Right atrium auricular region (tissue), 2 donors: Measurements from ENCODE around the gene EPS8L1. TPM values are rescaled to one million over a fixed set of nuclear protein-coding genes. Genes with fewer than 3 reads are reported as not detected.
A peak's percentile ranks its signal among the peaks of the same experiment; 100 is the strongest.

Source experiments
- DNase-seq: peaks from one replicate; pipeline ENCODE4 v3.0.0-alpha.2; 2019; ENCODE audit warnings: low spot score
- H3K27ac ChIP-seq, 2 donors: fragments of 200-600 bp; sonication (generic); 1 replicate in 1 of 2; 2 replicates in 1 of 2; pipeline ENCODE4 v1.5.1; 2016 to 2019
- H3K27me3 ChIP-seq, 2 donors: fragments of 200-600 bp; sonication (generic); one replicate each; pipeline versions ENCODE4 v1.5.1 to v1.6.0; 2017 to 2019
- H3K36me3 ChIP-seq: fragments of 200-600 bp; sonication (generic); one replicate; pipeline ENCODE4 v1.5.1; 2016
- H3K4me1 ChIP-seq, 2 donors: fragments of 200-600 bp; sonication (generic); one replicate each; pipeline versions ENCODE4 v1.5.1 to v1.6.0; 2017 to 2019
- H3K4me3 ChIP-seq, 2 donors: fragments of 200-600 bp; sonication (generic); 1 replicate in 1 of 2; 2 replicates in 1 of 2; pipeline ENCODE4 v1.5.1; 2017 to 2019; ENCODE audit warnings: mild to moderate bottlenecking in 1 of 2, moderate library complexity in 1 of 2
- H3K9me3 ChIP-seq, 2 donors: fragments of 200-600 bp; sonication (generic); one replicate each; pipeline ENCODE4 v1.5.1; 2019
- CTCF ChIP-seq, 2 donors: fragments of 200-600 bp; sonication (generic); IDR thresholded peaks; one replicate each; pipeline ENCODE4 v1.5.1; 2019; ENCODE audit warnings: antibody characterized with exemption in 2 of 2
- microRNA-seq, 2 donors: library from miRNA; unstranded; fragments of <30 nt; microRNA quantifications; one replicate each; pipeline ENCODE4, GENCODE V29; 2016 to 2017; ENCODE audit warnings: borderline number of aligned reads in 2 of 2, borderline replicate concordance in 1 of 2
- total RNA-seq, 2 donors: library from RNA; depleted of rRNA; stranded (reverse); fragments of >200 nt; gene quantifications; one replicate each; pipeline ENCODE4 v1.1.0, GENCODE V29; 2016

Gene EPS8L1
- total RNA-seq, 2 donors from 2014 or later = 6.7 to 13.8 TPM

- Histone ChIP-seq H3K27me3 (no peaks in the 10 kb centered on the region), H3K4me1 (no peaks in the 10 kb centered on the region), H3K9me3 (no peaks in the 10 kb centered on the region), H3K36me3 (peaks cover 4% of the 10 kb centered on the region), H3K27ac (no peak overlapping the region), H3K4me3 (no peak overlapping the region)
- DNase-seq = no peak
- peak in 1 of 2 donors; percentile 18 for TF ChIP-seq CTCF (IDR thresholded peaks at IDR 0.05)
These were observed 56.9 kb downstream of the EPS8L1 start for GRCh38 chr19:55132453-55133129.

- Histone ChIP-seq H3K4me1 (no peaks in the 10 kb centered on the region), H3K9me3 (no peaks in the 10 kb centered on the region), H3K4me3 (no peak overlapping the region), H3K36me3 (peaks cover 4% of the 10 kb centered on the region), H3K27me3 (no peaks in the 10 kb centered on the region), H3K27ac (no peak overlapping the region)
- no peak for TF ChIP-seq CTCF (IDR thresholded peaks at IDR 0.05)
- DNase-seq = no peak
These were observed 58.2 kb downstream of the EPS8L1 start for GRCh38 chr19:55133639-55134444.

- no peak overlapping the region for H3K27ac ChIP-seq
- DNase-seq = no peak
- no peaks in the 10 kb centered on the region for H3K9me3 ChIP-seq
- no peak for TF ChIP-seq CTCF (IDR thresholded peaks at IDR 0.05)
- H3K27me3 ChIP-seq = no peaks in the 10 kb centered on the region
- H3K36me3 ChIP-seq = peaks cover 4% of the 10 kb centered on the region
- H3K4me1 ChIP-seq = no peaks in the 10 kb centered on the region
- no peak overlapping the region for H3K4me3 ChIP-seq
These were observed 59.1 kb downstream of the EPS8L1 start for GRCh38 chr19:55134736-55135135.

- DNase-seq = no peak
- Histone ChIP-seq H3K4me1 (no peaks in the 10 kb centered on the region), H3K27ac (no peak overlapping the region), H3K9me3 (no peaks in the 10 kb centered on the region), H3K4me3 (no peak overlapping the region), H3K27me3 (no peaks in the 10 kb centered on the region), H3K36me3 (peaks cover 4% of the 10 kb centered on the region)
- no peak for TF ChIP-seq CTCF (IDR thresholded peaks at IDR 0.05)
These were observed 60.9 kb downstream of the EPS8L1 start for GRCh38 chr19:55136399-55137102.

Small RNA genes within 50 kb of the gene (microRNA-seq; reads per million reads assigned to microRNA genes)
- 0 reads per million in 2 donors for gene MIR7975

Other genes starting within 250 kb of the EPS8L1 start
- gene KIR2DS4, start 243.2 kb upstream of the EPS8L1 start, total RNA-seq = not detected
- gene KIR3DL2, start 225.4 kb upstream of the EPS8L1 start, total RNA-seq = not detected
- gene FCAR, start 201.6 kb upstream of the EPS8L1 start, total RNA-seq = 1 to 10 TPM in 1 of 2 donors, under 1 TPM in 1; 0.59 to 1.5 TPM
- gene NCR1, start 169.7 kb upstream of the EPS8L1 start, total RNA-seq = not detected
- not detected for gene NLRP7, start 128.3 kb upstream of the EPS8L1 start, total RNA-seq
- under 1 TPM; 0.20 to 0.26 TPM for gene NLRP2, start 109.5 kb upstream of the EPS8L1 start, total RNA-seq
- gene GP6, start 37.6 kb upstream of the EPS8L1 start, total RNA-seq = under 1 TPM in 1 of 2 donors, not detected in 1; 0.16 TPM
- 10 to 100 TPM; 26.5 to 28.1 TPM for gene RDH13, start 12.7 kb upstream of the EPS8L1 start, total RNA-seq
- 100 to 1,000 TPM in 1 of 2 donors, 10 to 100 TPM in 1; 98.9 to 205 TPM for gene PPP1R12C, start 41.8 kb downstream of the EPS8L1 start, total RNA-seq
- gene TNNT1, start 73.3 kb downstream of the EPS8L1 start, total RNA-seq = 10 to 100 TPM in 1 of 2 donors, 1 to 10 TPM in 1; 6.8 to 46.5 TPM
- gene TNNI3, start 81.9 kb downstream of the EPS8L1 start, total RNA-seq = 1,000 to 10,000 TPM; 3,822 to 4,003 TPM
- gene DNAAF3, start 90.7 kb downstream of the EPS8L1 start, total RNA-seq = 1 to 10 TPM in 1 of 2 donors, under 1 TPM in 1; 0.89 to 2.7 TPM
- gene SYT5, start 104.4 kb downstream of the EPS8L1 start, total RNA-seq = under 1 TPM in 1 of 2 donors, not detected in 1; 0.08 TPM
- gene PTPRH, start 133.6 kb downstream of the EPS8L1 start, total RNA-seq = 1 to 10 TPM; 1.3 to 7.8 TPM
- 1 to 10 TPM in 1 of 2 donors, not detected in 1; 1.3 TPM for gene TMEM86B, start 152.9 kb downstream of the EPS8L1 start, total RNA-seq
- 10 to 100 TPM; 28.7 to 35.5 TPM for gene PPP6R1, start 183.1 kb downstream of the EPS8L1 start, total RNA-seq
- gene HSPBP1, start 204.2 kb downstream of the EPS8L1 start, total RNA-seq = 10 to 100 TPM; 29.6 to 35.8 TPM
- gene BRSK1, start 208.1 kb downstream of the EPS8L1 start, total RNA-seq = 10 to 100 TPM in 1 of 2 donors, 1 to 10 TPM in 1; 5.6 to 15.6 TPM
- gene TMEM150B, start 249.5 kb downstream of the EPS8L1 start, total RNA-seq = 1 to 10 TPM in 1 of 2 donors, not detected in 1; 3.3 TPM